HG02973 (cell line): ENCODE data around the gene PTK7.
A peak's percentile ranks its signal among the peaks of the same experiment; 100 is the strongest.
"Not testable (repeated sequence)": the region's sequence is repeated elsewhere in the genome, so short reads cannot be mapped to it uniquely, and the experiment has no call there.

Experiments used
- ATAC-seq: cut with Tn5 transposase; IDR thresholded peaks from one replicate; pipeline ENCODE4 v1.9.1; 2021; ENCODE audit warnings: moderate library complexity; ENCODE audit not compliant: unreplicated experiment

PTK7 gene

GRCh38 chr6:43053545-43054205 lies 22.4 kb upstream of the PTK7 start, which contains the start of gene CUL7:
Gene CUL7 (minus strand): TSS chr6:43053851. CDS start chr6:43052788, 1,063 bp downstream.
- peak; percentile 71 for ATAC-seq

- ATAC-seq: no peak
These were observed 21.7 kb upstream of the PTK7 start for GRCh38 chr6:43054206-43054943.

- no peak for ATAC-seq
These were observed 20.1 kb upstream of the PTK7 start for GRCh38 chr6:43055966-43056365.

GRCh38 chr6:43058531-43058930 lies 17.6 kb upstream of the PTK7 start:
- ATAC-seq: no peak

GRCh38 chr6:43059168-43060033 lies 16.7 kb upstream of the PTK7 start, which contains the start of the genes KLC4 and MRPL2:
Gene KLC4 (plus strand): TSS chr6:43059631. CDS start chr6:43061336, 1,705 bp downstream.
Gene MRPL2 (minus strand): TSS chr6:43059434. CDS start chr6:43059381, 53 bp downstream.
- ATAC-seq: peak; percentile 75

- no peak for ATAC-seq
These were observed 15.9 kb upstream of the PTK7 start for GRCh38 chr6:43060034-43060754.

- no peak for ATAC-seq
These were observed 15.1 kb upstream of the PTK7 start for GRCh38 chr6:43060755-43061633.

- ATAC-seq: no peak
These were observed 14.3 kb upstream of the PTK7 start for GRCh38 chr6:43061861-43062260.

- ATAC-seq: no peak
These were observed 13.3 kb upstream of the PTK7 start for GRCh38 chr6:43062818-43063217.

GRCh38 chr6:43070028-43070632 lies 6.0 kb upstream of the PTK7 start:
- no peak for ATAC-seq

GRCh38 chr6:43074847-43075669 lies 1.1 kb upstream of the PTK7 start:
- no peak for ATAC-seq

GRCh38 chr6:43076464-43077332 lies 584 bp downstream of the PTK7 start:
- ATAC-seq: no peak

- no peak for ATAC-seq
These were observed 1.3 kb downstream of the PTK7 start for GRCh38 chr6:43077333-43077809.

- ATAC-seq: no peak
These were observed 1.9 kb downstream of the PTK7 start for GRCh38 chr6:43077981-43078511.

- ATAC-seq: no peak
These were observed 2.6 kb downstream of the PTK7 start for GRCh38 chr6:43078691-43079090.

- no peak for ATAC-seq
These were observed 4.9 kb downstream of the PTK7 start for GRCh38 chr6:43081043-43081442.

- ATAC-seq: not testable (repeated sequence)
These were observed 5.8 kb downstream of the PTK7 start for GRCh38 chr6:43081922-43082321.
